ENCODE measurements around the gene GP9. TPM values are rescaled to one million over a fixed set of nuclear protein-coding genes. Genes with fewer than 3 reads are reported as not detected.
A peak's percentile ranks its signal among the peaks of the same experiment; 100 is the strongest.

The GP9 gene
- total RNA-seq, 1 experiment from 2014 or later, result not detected

DNA sequence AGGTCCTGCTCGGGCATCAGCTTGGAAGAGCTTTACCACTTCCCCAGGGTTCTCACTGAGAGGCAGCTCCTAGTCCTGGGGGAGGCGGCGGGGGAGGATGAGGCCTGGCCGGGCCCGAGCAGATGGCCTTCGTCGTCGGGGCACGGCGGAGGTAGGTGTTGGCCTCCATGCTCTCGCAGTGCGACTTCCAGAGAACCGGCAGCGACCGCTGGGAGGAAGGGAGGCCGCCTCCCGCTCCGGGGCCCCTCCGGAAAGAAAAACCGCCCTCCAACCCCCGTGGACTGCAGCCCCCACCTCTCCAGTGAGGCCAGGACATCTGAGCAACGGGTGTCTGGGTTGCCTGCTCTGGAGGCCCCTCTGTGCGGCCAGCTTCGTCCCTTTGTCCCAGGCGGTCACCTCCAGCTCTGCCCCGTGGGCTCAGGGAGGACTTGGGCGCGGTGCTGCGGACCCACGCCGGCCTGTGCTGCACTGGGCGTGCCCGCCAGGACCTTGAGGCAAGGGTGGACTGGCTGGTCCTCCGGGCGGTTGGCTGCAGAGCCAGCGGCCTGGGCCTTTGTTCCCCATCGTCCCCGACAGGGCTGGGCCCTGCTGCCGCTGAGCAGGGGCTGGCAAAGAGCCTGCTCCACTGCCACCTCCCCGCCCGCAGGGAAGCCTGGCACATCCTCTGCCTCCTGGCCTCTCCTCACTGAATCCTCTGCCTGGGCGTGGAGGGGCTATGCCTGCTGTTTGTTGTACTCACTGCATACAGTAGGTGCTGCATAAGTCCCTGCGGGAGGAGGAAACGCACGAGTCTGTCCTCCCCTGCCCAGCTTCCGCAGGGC lies 13.6 kb upstream of the GP9 start:
- no peaks in the 10 kb centered on the region for H4K20me1 ChIP-seq (ENCODE audit: control insufficient read depth, insufficient read depth, insufficient read length)
- H3K27ac ChIP-seq (ENCODE audit: insufficient read length, low read depth, low read length), result no peak overlapping the region
- Mint-ChIP-seq H3K27me3 (ENCODE audit: low read depth) (peaks cover 2% of the 10 kb centered on the region; the same call in 1 of the 2 replicates), H3K9me3 (peaks cover 10 to 19% of the 10 kb centered on the region in 2 experiments; a peak in 4 of 5 replicates), H3K4me1 (peaks cover 0 to 7% of the 10 kb centered on the region in 2 experiments; a peak in 1 of 4 replicates), H3K36me3 (ENCODE audit: insufficient read depth in 1 of 3, low read depth in 3 of 3) (peaks cover 0 to 6% (median 0%) of the 10 kb centered on the region in 3 experiments; a peak in 2 of 7 replicates), H3K4me3 (no peak overlapping the region; a peak in 1 of 5 replicates), H3K27ac (no peak overlapping the region)
- H2BK5ac ChIP-seq (ENCODE audit: insufficient read length, low read length), result no peak overlapping the region
- H3K9ac ChIP-seq (ENCODE audit: extremely low read depth, insufficient read length, low read length), result no peak overlapping the region
- H3K4me2 ChIP-seq (ENCODE audit: insufficient read depth, insufficient read length, low read length), result no peak overlapping the region
- no peak overlapping the region for H2BK15ac ChIP-seq (ENCODE audit: low read depth, low read length)
- no peak overlapping the region for H2BK20ac ChIP-seq (ENCODE audit: low read depth, low read length, poor library complexity, severe bottlenecking)
- no peaks in the 10 kb centered on the region for H3K9me3 ChIP-seq (ENCODE audit: control insufficient read depth, low read depth, low read length)
- H4K5ac ChIP-seq (ENCODE audit: insufficient read length, low read depth, low read length), result no peak overlapping the region
- no peak for DNase-seq
- no peaks in the 10 kb centered on the region for H3K79me2 ChIP-seq (ENCODE audit: insufficient read depth, low read length)
- H3K27me3 ChIP-seq (ENCODE audit: insufficient read depth, low read length), result no peaks in the 10 kb centered on the region
- H3K14ac ChIP-seq (ENCODE audit: insufficient read depth, low read length), result no peak overlapping the region; the same call in 1 of the 2 replicates
- H2BK12ac ChIP-seq (ENCODE audit: insufficient read length, low read depth, low read length), result no peak overlapping the region
- no peaks in the 10 kb centered on the region for H3K79me1 ChIP-seq (ENCODE audit: insufficient read depth, low read depth, low read length, poor library complexity, severe bottlenecking)
- no peaks in the 10 kb centered on the region for H3K23me2 ChIP-seq (ENCODE audit: insufficient read length, low read depth, low read length, poor library complexity, severe bottlenecking)
- no CpG with 5 or more reads among the region's 46 CpGs for WGBS (ENCODE audit: extremely low coverage, insufficient read length, low lambda C conversion rate)
- H3K18ac ChIP-seq (ENCODE audit: insufficient read length, low read depth, low read length), result peak overlapping the region; percentile 49
- H3T11ph ChIP-seq (ENCODE audit: low read length), result no peak overlapping the region
- TF ChIP-seq, protein P1, sequence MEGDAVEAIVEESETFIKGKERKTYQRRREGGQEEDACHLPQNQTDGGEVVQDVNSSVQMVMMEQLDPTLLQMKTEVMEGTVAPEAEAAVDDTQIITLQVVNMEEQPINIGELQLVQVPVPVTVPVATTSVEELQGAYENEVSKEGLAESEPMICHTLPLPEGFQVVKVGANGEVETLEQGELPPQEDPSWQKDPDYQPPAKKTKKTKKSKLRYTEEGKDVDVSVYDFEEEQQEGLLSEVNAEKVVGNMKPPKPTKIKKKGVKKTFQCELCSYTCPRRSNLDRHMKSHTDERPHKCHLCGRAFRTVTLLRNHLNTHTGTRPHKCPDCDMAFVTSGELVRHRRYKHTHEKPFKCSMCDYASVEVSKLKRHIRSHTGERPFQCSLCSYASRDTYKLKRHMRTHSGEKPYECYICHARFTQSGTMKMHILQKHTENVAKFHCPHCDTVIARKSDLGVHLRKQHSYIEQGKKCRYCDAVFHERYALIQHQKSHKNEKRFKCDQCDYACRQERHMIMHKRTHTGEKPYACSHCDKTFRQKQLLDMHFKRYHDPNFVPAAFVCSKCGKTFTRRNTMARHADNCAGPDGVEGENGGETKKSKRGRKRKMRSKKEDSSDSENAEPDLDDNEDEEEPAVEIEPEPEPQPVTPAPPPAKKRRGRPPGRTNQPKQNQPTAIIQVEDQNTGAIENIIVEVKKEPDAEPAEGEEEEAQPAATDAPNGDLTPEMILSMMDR (conservative IDR thresholded peaks at IDR 0.05), result no peak
- H4K91ac ChIP-seq (ENCODE audit: insufficient read length, low read depth, low read length), result no peak overlapping the region
- H3K23ac ChIP-seq (ENCODE audit: insufficient read length, low read depth, low read length), result no peak overlapping the region
- H3K4ac ChIP-seq (ENCODE audit: low read depth, low read length), result no peak overlapping the region
- no peak overlapping the region for H2AFZ ChIP-seq (ENCODE audit: low read length)
- no peak overlapping the region for H3K56ac ChIP-seq (ENCODE audit: insufficient read length, low read depth, low read length)
- H3K4me1 ChIP-seq (ENCODE audit: insufficient read depth, low read length), result no peaks in the 10 kb centered on the region; the same call in 1 of the 2 replicates
- no peak overlapping the region for H4K8ac ChIP-seq (replicated peaks; ENCODE audit: insufficient read length, low read depth, low read length)
- no peak overlapping the region for H2BK120ac ChIP-seq (ENCODE audit: low read depth, low read length, poor library complexity, severe bottlenecking)
- no peak overlapping the region for H2AK5ac ChIP-seq (ENCODE audit: insufficient read length, low read length)

Measured in H9 (cell line).